Gastroesophageal sphincter (tissue), 4 donors: ENCODE measurements around the gene PXMP2. TPM values are rescaled to one million over a fixed set of nuclear protein-coding genes. Genes with fewer than 3 reads are reported as not detected.
"Not testable (repeated sequence)": the region's sequence is repeated elsewhere in the genome, so short reads cannot be mapped to it uniquely, and the experiment has no call there.

ENCODE experiments used
- ATAC-seq: fragments of 150-250 bp; one replicate; pipeline ENCODE4 v1.9.1; 2016; ENCODE audit warnings: mild to moderate bottlenecking, moderate library complexity
- H3K27ac ChIP-seq, 4 donors: fragments of 200-600 bp; sonication (generic) in 3 of 4; 1 replicate in 3 of 4; 2 replicates in 1 of 4; pipeline ENCODE4 v1.5.1; 2016 to 2019
- H3K27me3 ChIP-seq: fragments of 200-600 bp; sonication (generic); one replicate; pipeline ENCODE4 v1.5.1; 2019
- H3K36me3 ChIP-seq, 2 donors: fragments of 200-600 bp; sonication (generic); one replicate each; pipeline ENCODE4 v1.5.1; 2019; ENCODE audit warnings: control low read depth in 1 of 2
- H3K4me1 ChIP-seq, 3 donors: fragments of 200-600 bp; sonication (generic); 1 replicate in 2 of 3; 2 replicates in 1 of 3; pipeline ENCODE4 v1.5.1; 2016 to 2019; ENCODE audit warnings: control low read depth in 2 of 3
- H3K4me3 ChIP-seq, 2 donors: fragments of 200-600 bp; sonication (generic); one replicate each; pipeline ENCODE4 v1.5.1; 2019; ENCODE audit warnings: mild to moderate bottlenecking in 1 of 2, moderate library complexity in 1 of 2
- H3K9me3 ChIP-seq, 3 donors: fragments of 200-600 bp; sonication (generic); one replicate each; pipeline ENCODE4 v1.5.1; 2017 to 2019; ENCODE audit warnings: control low read depth in 2 of 3
- EP300 ChIP-seq: sonication (generic); formaldehyde crosslinking; IDR thresholded peaks from one replicate; pipeline ENCODE4 v1.6.1; 2017; ENCODE audit warnings: antibody characterized with exemption, mild to moderate bottlenecking
- POLR2A ChIP-seq, 2 donors: fragments of 450-650 bp; IDR thresholded peaks; one replicate each; pipeline ENCODE4 v1.6.1; 2017; ENCODE audit warnings: antibody characterized with exemption in 2 of 2, mild to moderate bottlenecking in 2 of 2, moderate library complexity in 1 of 2
- POLR2AphosphoS5 ChIP-seq: sonication (generic); formaldehyde crosslinking; IDR thresholded peaks from one replicate; pipeline ENCODE4 v1.6.1; 2017; ENCODE audit warnings: antibody characterized with exemption
- WGBS, 2 donors: methylation state at CpG; one replicate each; pipeline ENCODE4 v1.1.5; 2018; ENCODE audit warnings: low coverage in 1 of 2; 5-methylcytosine and 5-hydroxymethylcytosine counted together
- total RNA-seq, 4 donors: library from RNA; depleted of rRNA; stranded (reverse); fragments of >200 nt; gene quantifications; one replicate each; pipeline ENCODE4 v1.1.0, GENCODE V29; 2016
- TF ChIP-seq, protein P1 (sequence below), 4 experiments: fragments of 200-600 bp in 2 of 4; fragments of 450-650 bp in 2 of 4; sonication (generic) in 1 of 4; IDR thresholded peaks; one replicate each; pipeline ENCODE4 v1.5.1; 2017 to 2019; ENCODE audit warnings: antibody characterized with exemption in 4 of 4, mild to moderate bottlenecking in 2 of 4, moderate library complexity in 2 of 4

PXMP2 gene
- total RNA-seq, 4 donors from 2014 or later: 31.9 to 68.8 (median 55.4) TPM

DNA sequence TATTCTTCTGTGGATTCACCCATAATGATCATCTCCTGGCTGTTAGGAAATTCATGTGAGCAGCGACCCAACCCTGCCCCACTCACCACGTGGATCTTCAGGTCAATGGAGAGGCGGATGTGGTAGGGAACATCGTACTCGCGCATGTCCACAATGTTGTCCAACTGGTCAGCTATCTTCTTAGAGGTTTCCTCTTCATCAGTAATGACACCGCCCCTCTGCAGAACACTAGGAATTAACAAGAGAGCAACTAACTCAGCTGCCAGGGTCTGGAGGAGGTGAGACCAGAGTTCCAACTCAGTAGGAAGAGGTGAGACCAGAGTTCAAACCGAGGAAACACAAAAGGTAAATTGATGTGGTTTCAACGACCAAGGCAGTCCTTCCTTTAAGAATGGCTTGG, 9.9 kb upstream of the PXMP2 start:
- peaks cover 0 to 79% of the 10 kb centered on the region in 2 donors for H3K36me3 ChIP-seq
- H3K4me3 ChIP-seq: no peak overlapping the region
- H3K9me3 ChIP-seq: no peaks in the 10 kb centered on the region
- WGBS, 2 donors: 75 to 90% methylated on average over 2 to 7 of the region's 9 CpGs
- H3K27me3 ChIP-seq: no peaks in the 10 kb centered on the region
- H3K4me1 ChIP-seq: no peaks in the 10 kb centered on the region
- no peak overlapping the region for H3K27ac ChIP-seq
- ATAC-seq: no peak
- no peak for TF ChIP-seq POLR2AphosphoS5
- TF ChIP-seq, protein P1, sequence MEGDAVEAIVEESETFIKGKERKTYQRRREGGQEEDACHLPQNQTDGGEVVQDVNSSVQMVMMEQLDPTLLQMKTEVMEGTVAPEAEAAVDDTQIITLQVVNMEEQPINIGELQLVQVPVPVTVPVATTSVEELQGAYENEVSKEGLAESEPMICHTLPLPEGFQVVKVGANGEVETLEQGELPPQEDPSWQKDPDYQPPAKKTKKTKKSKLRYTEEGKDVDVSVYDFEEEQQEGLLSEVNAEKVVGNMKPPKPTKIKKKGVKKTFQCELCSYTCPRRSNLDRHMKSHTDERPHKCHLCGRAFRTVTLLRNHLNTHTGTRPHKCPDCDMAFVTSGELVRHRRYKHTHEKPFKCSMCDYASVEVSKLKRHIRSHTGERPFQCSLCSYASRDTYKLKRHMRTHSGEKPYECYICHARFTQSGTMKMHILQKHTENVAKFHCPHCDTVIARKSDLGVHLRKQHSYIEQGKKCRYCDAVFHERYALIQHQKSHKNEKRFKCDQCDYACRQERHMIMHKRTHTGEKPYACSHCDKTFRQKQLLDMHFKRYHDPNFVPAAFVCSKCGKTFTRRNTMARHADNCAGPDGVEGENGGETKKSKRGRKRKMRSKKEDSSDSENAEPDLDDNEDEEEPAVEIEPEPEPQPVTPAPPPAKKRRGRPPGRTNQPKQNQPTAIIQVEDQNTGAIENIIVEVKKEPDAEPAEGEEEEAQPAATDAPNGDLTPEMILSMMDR (IDR thresholded peaks at IDR 0.05): no peak
- TF ChIP-seq EP300: no peak
- TF ChIP-seq POLR2A (IDR thresholded peaks at IDR 0.05): no peak

DNA sequence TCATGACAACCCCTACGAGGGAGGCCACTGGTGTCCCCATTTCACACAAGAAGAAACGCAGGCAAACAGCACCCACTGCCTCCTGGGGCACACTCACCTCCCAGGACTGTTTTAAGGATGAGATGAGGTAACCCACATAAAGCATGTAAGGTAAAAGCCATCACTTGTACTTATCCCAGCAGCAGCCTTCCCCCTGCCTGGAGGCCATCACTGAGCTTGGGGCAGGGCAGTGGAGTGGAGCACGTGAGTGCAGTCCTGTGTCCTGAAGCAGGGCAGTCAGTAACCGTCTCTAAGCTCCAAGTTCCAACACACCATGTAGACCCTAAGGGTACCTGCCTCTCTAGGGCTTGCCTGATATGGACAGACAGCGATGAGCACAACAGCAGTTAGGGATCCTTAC, 2.0 kb upstream of the PXMP2 start:
- Histone ChIP-seq H3K4me3 (no peak overlapping the region), H3K27ac (no peak overlapping the region), H3K36me3 (peaks cover 0 to 3% of the 10 kb centered on the region in 2 donors), H3K9me3 (no peaks in the 10 kb centered on the region), H3K27me3 (no peaks in the 10 kb centered on the region), H3K4me1 (peaks cover 0 to 27% (median 8%) of the 10 kb centered on the region in 3 donors)
- WGBS, 2 donors: 80% methylated on average over 4 of the region's 5 CpGs; no CpG with 5 or more reads in 1 of the 2 donors
- no peak for TF ChIP-seq EP300
- no peak for TF ChIP-seq POLR2A (IDR thresholded peaks at IDR 0.05)
- TF ChIP-seq POLR2AphosphoS5: no peak
- TF ChIP-seq, protein P1 (IDR thresholded peaks at IDR 0.05): no peak
- ATAC-seq: no peak

DNA sequence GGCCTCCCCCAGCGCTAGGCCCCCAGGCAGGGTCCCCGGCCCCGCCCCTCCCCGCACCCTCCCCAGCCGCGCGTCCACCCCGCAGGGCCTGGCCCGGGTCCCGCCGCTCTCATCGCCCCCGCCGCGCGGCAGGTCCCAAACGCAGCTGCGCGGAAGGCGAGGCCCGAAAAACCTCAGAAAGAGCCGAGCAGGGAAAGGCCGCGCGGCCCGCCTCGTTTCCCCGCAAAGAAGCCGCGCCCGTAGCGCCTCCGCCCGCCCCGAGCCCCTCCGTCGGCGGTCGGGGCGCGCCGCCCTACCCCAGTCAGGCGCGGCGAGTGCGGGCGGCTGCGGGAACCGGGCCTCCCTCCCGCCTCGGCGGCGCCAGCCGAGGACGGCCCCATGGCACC, 569 bp upstream of the PXMP2 start:
- Histone ChIP-seq H3K27ac (peak overlapping the region; percentile 15 to 90 (median 80)), H3K9me3 (no peaks in the 10 kb centered on the region), H3K36me3 (peaks cover 0 to 16% of the 10 kb centered on the region in 2 donors), H3K27me3 (no peaks in the 10 kb centered on the region), H3K4me3 (peak overlapping the region; percentile 62 to 98), H3K4me1 (peaks cover 0 to 27% (median 8%) of the 10 kb centered on the region in 3 donors)
- ATAC-seq: peak; percentile 58
- TF ChIP-seq EP300: no peak
- WGBS, 2 donors: no CpG with 5 or more reads among the region's 55 CpGs

DNA sequence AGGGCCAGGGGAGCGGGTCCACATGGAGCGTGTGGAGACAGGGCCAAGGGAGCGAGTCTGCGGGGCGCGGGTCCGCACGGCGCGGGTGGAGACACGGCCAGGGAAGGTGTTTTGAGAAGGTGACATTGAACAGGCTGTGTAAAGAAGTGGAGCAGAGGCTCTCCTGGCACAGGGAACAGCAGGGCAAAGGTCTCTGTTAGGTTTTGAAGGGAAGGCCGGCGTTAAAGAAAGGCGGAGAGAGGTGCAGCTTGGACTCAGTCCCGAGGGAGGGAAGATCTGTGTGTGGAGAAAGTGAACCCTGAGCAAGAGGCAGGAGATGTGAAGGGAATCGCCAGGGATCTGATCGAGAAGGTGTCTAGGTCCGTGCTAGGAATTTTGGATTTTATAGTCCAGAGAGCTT, 1.8 kb downstream of the PXMP2 start:
- peaks cover 0 to 19% of the 10 kb centered on the region in 2 donors for H3K36me3 ChIP-seq
- no peak for ATAC-seq
- H3K9me3 ChIP-seq: no peaks in the 10 kb centered on the region
- H3K27ac ChIP-seq: no peak overlapping the region
- H3K4me3 ChIP-seq: no peak overlapping the region
- H3K4me1 ChIP-seq: peaks cover 0 to 27% (median 8%) of the 10 kb centered on the region in 3 donors
- TF ChIP-seq POLR2AphosphoS5 (no peak), POLR2A (IDR thresholded peaks at IDR 0.05) (no peak), EP300 (no peak)
- TF ChIP-seq, protein P1 (IDR thresholded peaks at IDR 0.05): no peak
- 80 to 88% methylated on average over 7 to 9 of the region's 18 CpGs for WGBS, 2 donors
- H3K27me3 ChIP-seq: no peaks in the 10 kb centered on the region

DNA sequence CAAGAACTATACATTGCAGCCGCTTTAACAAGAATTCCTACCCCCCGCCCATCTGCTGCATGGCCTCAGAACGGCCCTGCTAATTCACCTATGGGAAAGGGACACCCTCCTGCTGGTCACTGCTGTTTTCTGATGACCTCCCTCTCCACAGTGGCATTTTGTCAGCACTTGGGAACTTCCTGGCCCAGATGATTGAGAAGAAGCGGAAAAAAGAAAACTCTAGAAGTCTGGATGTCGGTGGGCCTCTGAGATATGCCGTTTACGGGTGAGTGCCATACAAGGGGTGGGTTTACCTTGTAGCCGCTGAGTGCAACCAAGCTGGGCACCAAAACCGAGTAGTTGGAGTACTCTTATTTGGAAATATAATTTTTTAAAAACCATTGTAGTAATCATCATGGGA, 2.7 kb downstream of the PXMP2 start:
- no peak for TF ChIP-seq POLR2A (IDR thresholded peaks at IDR 0.05)
- TF ChIP-seq EP300: no peak
- TF ChIP-seq POLR2AphosphoS5: no peak
- TF ChIP-seq, protein P1 (IDR thresholded peaks at IDR 0.05): no peak
- 88% methylated on average over 3 to 8 of the region's 9 CpGs for WGBS, 2 donors

DNA sequence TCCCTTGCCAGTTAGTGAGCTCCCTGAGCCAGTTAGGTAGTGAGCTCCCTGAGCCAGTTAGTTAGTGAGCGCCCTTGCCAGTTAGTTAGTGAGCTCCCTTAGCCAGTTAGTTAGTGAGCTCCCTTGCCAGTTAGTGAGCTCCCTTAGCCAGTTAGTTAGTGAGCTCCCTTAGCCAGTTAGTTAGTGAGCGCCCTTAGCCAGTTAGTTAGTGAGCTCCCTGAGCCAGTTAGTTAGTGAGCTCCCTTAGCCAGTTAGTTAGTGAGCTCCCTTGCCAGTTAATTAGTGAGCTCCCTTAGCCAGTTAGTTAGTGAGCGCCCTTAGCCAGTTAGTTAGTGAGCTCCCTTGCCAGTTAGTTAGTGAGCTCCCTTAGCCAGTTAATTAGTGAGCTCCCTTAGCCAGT, 4.6 kb downstream of the PXMP2 start:
- not testable (repeated sequence) for H3K27me3 ChIP-seq, H3K4me1 ChIP-seq, H3K4me3 ChIP-seq, H3K9me3 ChIP-seq, ATAC-seq, H3K27ac ChIP-seq
- 100% methylated on average over 2 of the region's 3 CpGs; no CpG with 5 or more reads in 1 of the 2 donors for WGBS, 2 donors
- peaks cover 0 to 37% of the 10 kb centered on the region in 2 donors for H3K36me3 ChIP-seq

More for the DNA sequence above, 2.7 kb downstream of the PXMP2 start:
- Histone ChIP-seq H3K4me1 (peaks cover 0 to 24% (median 8%) of the 10 kb centered on the region in 3 donors), H3K27ac (no peak overlapping the region), H3K27me3 (no peaks in the 10 kb centered on the region), H3K36me3 (peaks cover 0 to 19% of the 10 kb centered on the region in 2 donors), H3K4me3 (no peak overlapping the region), H3K9me3 (no peaks in the 10 kb centered on the region)
- ATAC-seq: no peak

DNA sequence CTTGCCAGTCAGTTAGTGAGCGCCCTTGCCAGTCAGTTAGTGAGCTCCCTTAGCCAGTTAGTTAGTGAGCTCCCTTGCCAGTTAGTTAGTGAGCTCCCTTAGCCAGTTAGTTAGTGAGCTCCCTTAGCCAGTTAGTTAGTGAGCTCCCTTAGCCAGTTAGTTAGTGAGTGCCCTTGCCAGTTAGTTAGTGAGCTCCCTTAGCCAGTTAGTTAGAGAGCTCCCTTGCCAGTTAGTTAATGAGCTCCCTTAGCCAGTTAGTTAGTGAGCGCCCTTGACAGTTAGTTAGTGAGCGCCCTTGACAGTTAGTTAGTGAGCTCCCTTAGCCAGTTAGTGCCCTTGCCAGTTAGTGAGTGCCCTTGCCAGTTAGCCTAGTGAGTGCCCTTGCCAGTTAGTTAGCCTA, 7.5 kb downstream of the PXMP2 start:
- not testable (repeated sequence) for H3K4me3 ChIP-seq, H3K27me3 ChIP-seq, H3K27ac ChIP-seq, H3K4me1 ChIP-seq, ATAC-seq, H3K9me3 ChIP-seq
- H3K36me3 ChIP-seq: peaks cover 0 to 65% of the 10 kb centered on the region in 2 donors
- WGBS, 2 donors: 100% methylated on average over 1 to 2 of the region's 3 CpGs
